Activated effector memory CD4-positive, alpha-beta T cell treated with Interleukin-2 at 50 U/mL for 16 hours (primary cell): ENCODE measurements around the gene PLA2R1.
A peak's percentile ranks its signal among the peaks of the same experiment; 100 is the strongest.

Experiments used
- DNase-seq: peaks from one replicate; pipeline ENCODE4 v3.0.0-alpha.2; 2020

Gene PLA2R1

GRCh38 chr2:160062292-160063005 is at the start of gene PLA2R1:
TSS of gene PLA2R1 (minus strand) at chr2:160062615. CDS start at chr2:160062403, 212 bp downstream.
- no peak for DNase-seq

- DNase-seq, result no peak
Observed at GRCh38 chr2:160110674-160111239, 48.3 kb upstream of the PLA2R1 start.

GRCh38 chr2:160109939-160110673 is 47.7 kb upstream of the PLA2R1 start:
- DNase-seq, result peak; percentile 10

- DNase-seq, result no peak
Observed at GRCh38 chr2:160109243-160109642, 46.8 kb upstream of the PLA2R1 start.

DNA sequence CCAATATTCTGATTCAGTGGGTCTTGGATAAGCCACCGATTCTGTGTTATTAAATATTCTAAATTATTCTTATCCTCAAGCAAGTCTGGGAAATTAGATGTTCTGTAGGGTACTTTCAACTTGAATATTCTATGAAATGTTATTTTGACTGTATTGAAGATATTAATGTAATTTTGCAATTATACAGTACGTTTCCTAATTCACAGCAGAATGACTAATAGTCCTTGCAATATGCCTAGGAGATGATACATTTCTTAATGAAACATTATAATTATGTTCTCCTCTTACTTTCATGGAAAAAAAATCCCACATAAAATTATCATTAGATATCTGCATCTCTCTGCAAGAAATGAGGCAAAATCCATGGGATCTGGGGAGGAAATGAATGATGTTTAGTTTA is 46.2 kb upstream of the PLA2R1 start:
- DNase-seq, result no peak

GRCh38 chr2:160105366-160105765 is 43.0 kb upstream of the PLA2R1 start:
- DNase-seq, result no peak

DNA sequence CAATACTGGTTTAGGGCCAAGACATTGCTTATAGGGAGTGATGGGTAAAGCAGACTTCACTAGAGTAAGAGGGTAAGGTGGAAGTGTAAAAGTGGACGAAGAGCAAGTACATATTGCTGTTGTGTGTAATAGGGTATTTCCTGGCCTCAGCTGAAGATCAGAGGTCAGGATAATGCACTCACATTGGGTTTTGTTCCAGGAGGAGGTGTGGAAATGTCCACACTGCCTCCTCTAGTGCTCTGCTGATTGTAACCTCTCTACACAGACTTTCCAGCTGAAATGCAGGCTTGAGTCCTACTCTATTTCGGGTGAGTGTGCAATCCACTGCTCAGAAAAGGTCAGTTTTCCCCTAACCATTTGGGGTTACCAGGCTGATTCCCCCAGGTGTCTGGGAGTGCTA is 41.7 kb upstream of the PLA2R1 start:
- DNase-seq, result no peak

DNA sequence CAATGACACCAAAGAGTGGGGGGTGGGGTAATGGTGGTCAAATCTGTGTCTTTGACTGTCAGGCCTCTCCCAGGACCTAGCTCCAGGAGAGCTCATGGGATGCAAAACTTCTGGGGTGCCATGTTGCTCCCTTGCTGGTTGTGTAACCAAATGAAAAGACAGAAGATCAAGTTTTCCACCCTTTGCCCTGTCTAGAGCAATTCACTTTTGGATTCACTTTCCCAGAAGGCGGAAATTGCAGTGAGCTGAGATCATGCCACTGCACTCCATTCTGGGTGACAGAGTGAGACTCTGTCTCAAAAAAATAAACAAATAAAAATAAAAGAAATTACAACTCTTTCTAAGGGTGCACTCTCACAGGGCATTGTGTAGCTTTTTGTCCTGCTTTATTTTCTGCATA is 34.9 kb upstream of the PLA2R1 start:
- DNase-seq, result no peak

- no peak for DNase-seq
Observed at GRCh38 chr2:160096409-160096808, 34.0 kb upstream of the PLA2R1 start.

- no peak for DNase-seq
Observed at GRCh38 chr2:160092445-160092844, 30.0 kb upstream of the PLA2R1 start.

DNA sequence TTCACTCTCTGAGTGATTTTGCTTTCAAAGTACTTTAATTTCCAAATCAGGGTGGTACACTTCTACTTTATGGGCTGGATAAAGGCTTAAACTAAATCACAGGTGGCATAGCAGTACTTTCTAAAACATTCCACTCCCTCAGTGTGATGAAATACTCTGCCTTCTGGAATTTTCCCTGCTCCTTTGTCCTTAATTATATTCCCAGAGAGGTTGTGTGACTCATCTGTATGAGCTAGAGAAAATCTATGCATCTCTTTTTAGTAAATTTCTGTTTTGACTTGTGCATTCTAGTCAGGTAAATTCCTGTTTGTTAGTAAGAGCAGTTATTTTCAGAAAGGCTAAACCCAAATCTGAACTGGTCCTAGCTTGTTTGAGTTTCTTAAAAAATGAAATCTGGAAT is 29.0 kb upstream of the PLA2R1 start:
- DNase-seq, result no peak

GRCh38 chr2:160087854-160088745 is 25.7 kb upstream of the PLA2R1 start:
- no peak for DNase-seq

- DNase-seq, result no peak
Observed at GRCh38 chr2:160085662-160086061, 23.2 kb upstream of the PLA2R1 start.

GRCh38 chr2:160077912-160078810 is 15.7 kb upstream of the PLA2R1 start:
- no peak for DNase-seq

DNA sequence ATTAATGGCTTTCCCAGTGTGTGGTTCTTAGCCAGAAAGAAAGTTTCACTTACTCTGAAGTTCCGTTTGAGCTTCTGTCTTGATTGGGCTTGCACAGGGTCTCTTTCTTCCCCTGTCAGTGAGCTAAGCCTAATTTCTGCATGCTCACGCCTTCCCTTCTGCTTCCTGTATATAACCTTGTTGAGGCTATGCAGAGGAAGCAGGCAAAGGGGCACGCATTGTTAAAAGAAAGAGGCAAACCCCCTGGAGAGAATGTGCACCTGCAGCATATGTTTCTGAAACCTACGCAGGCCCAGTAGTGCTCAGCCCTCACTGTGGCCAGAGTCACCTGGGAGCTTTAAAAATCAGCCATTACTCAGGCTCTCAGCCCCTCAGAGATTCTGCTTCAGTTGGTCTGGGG is 14.5 kb upstream of the PLA2R1 start:
- DNase-seq, result no peak

- no peak for DNase-seq
Observed at GRCh38 chr2:160076241-160076640, 13.8 kb upstream of the PLA2R1 start.

- DNase-seq, result no peak
Observed at GRCh38 chr2:160075171-160075570, 12.8 kb upstream of the PLA2R1 start.

DNA sequence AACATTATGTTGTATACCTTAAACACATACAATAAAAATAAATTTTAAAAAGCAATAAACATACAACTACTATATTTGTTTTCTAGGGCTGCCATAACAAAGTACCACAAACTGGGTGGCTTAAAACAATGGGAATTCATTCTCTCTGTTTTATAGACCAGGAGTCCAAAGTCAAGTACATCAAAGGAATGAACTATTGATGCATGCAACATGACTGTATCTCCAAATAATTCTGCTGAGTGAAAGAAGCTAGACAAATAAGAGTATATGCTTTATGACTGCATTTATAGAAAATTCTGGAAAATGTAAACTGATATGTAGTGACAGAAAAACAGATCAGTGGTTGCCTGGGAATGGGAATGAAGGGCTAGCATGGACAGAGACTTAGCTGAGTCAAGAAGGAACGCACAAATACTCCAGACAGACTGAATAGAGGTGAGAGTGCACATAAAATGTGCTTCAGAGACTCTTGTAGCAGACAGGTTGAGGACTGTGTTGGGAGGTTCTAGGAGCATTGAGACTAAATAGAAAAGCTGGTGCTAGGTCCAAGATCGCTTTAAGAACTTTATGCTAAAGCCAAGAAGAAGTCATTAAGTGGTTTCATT is 11.0 kb upstream of the PLA2R1 start:
- DNase-seq, result no peak

DNA sequence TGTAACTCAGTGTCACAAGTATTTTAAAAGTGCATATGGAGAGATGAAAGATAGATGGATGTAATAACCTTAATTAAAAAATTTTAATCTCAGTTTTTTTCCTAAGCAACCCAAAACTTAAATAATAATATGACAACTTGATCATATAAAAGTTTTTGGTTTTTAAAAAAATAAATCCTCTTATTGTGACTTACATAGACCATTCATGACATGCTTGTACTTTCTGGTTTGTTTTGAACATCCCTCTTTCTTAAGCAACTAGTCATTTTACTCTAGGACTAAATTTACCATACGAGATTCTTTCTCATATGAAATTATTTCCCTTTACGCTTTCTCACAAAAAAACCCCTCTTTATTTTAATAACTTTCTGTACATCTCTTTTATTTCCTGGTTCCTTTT is 6.5 kb upstream of the PLA2R1 start:
- DNase-seq, result no peak

DNA sequence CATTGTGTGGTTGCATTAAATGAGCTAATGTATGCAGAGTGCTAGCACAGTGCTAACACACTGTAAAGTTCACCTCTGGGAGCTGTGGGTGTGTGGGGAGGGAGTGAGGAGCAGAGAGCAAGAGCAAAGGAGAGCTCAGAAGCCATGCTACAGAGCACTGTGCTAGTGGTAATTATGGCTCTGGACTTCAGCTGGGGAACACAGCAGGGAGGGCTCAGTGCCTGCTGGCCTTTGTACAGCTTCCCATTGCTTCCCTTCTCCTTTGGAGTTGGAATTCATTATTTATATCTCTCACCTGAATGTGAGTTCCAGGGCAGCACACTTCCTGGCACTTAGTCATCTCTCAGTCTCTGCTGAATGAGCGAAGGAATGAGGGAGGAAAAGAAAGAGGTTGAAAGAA is 2.5 kb upstream of the PLA2R1 start:
- no peak for DNase-seq

DNA sequence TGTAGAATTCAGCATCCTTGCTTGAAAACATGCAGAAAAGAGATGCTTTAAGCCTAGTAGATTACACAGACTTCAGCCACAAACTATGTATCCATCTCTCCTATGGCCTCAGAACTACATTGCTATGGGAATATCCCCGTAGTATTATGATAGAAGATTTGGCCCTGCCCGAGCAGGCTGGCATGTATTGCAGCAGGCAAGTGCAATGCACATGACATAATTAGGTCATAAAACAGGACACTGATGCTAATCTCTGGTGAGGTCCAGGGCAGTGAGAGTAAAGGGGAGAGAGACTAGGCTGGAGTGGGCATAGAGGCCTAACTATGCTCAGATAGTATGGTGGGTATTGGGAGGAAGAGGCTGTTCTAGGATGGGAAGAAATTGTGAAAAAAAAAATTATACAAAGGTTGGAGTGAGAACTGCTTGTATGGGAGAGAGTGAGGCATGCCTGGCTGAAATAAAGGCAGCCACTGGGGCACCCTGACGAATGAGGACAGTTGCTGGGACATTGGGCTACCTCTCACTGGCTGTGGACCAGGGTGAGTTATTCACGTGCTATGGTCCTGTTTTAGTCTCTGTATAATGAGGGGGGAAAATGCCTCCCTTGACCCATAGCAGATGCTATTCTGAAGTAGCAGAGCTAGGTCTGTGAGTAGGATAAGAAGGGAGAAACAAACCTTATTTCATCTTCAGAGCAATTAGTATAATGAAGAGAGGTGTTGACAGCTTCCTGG is 1.6 kb upstream of the PLA2R1 start:
- DNase-seq, result no peak
